Fibroblast of the aortic adventitia (primary cell): ENCODE data around the gene ASTL. TPM values are rescaled to one million over a fixed set of nuclear protein-coding genes. Genes with fewer than 3 reads are reported as not detected.

Source experiments
- DNase-seq: peaks from one replicate; pipeline ENCODE4 v3.0.0-alpha.2; 2010; ENCODE audit warnings: low read depth
- H3K4me3 ChIP-seq: 2 replicates; pipeline ENCODE4 v1.5.1; 2011; ENCODE audit warnings: low read depth, mild to moderate bottlenecking, control low read depth, low read length, moderate library complexity
- total RNA-seq: library from RNA; depleted of rRNA; stranded (reverse); fragments of >200 nt; gene quantifications from 2 replicates; pipeline ENCODE4 v1.2.3, GENCODE V29; 2012; ENCODE audit warnings: low replicate concordance
- TF ChIP-seq, protein P1 (sequence below): IDR thresholded peaks from 2 replicates; pipeline ENCODE4 v1.5.1; 2011; ENCODE audit warnings: mild to moderate bottlenecking, low read length, control low read depth, inconsistent platforms; ENCODE audit not compliant: insufficient read depth

ASTL gene
- total RNA-seq, 1 donor, result not detected

DNA sequence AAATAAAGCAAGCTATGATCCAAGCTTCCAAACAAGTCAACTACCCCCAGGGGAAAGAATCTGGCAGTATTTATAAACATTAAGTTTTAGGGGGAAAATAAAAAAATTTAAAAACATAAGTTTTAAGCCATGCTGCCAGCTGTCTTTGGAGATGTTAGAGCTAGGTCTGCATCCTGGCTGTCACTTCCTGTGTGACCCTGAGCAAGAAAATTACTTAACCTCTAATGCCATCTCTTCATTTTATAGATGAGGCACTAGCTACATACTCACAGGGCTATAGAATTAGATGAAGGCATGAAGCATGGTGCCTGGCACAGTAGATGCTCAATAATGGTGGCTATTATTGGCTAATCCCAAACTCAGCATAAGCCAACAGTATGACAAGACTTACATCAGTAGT is 42.2 kb upstream of the ASTL start:
- DNase-seq, result no peak
- no peak overlapping the region for H3K4me3 ChIP-seq
- TF ChIP-seq, protein P1, sequence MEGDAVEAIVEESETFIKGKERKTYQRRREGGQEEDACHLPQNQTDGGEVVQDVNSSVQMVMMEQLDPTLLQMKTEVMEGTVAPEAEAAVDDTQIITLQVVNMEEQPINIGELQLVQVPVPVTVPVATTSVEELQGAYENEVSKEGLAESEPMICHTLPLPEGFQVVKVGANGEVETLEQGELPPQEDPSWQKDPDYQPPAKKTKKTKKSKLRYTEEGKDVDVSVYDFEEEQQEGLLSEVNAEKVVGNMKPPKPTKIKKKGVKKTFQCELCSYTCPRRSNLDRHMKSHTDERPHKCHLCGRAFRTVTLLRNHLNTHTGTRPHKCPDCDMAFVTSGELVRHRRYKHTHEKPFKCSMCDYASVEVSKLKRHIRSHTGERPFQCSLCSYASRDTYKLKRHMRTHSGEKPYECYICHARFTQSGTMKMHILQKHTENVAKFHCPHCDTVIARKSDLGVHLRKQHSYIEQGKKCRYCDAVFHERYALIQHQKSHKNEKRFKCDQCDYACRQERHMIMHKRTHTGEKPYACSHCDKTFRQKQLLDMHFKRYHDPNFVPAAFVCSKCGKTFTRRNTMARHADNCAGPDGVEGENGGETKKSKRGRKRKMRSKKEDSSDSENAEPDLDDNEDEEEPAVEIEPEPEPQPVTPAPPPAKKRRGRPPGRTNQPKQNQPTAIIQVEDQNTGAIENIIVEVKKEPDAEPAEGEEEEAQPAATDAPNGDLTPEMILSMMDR, result no peak

DNA sequence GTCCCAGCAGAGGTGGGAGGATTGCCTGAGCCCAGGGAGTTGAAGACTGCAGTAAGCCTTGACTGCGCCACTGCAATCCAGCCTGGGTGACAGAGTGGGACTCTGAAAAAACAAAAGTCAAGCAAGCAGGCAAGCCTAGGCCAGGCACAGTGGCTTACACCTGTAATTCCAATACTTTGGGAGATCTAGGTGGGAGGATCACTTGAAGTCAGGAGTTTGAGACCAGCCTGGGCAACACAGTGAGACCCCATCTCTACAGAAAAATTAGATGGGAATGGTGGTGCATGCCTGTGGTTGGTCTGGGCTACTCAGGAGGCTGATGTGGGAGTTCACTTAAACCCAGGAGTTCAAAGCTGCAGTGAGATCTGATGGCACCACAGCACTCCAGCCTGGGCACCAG is 41.7 kb upstream of the ASTL start:
- TF ChIP-seq, protein P1, result no peak
- H3K4me3 ChIP-seq, result no peak overlapping the region

DNA sequence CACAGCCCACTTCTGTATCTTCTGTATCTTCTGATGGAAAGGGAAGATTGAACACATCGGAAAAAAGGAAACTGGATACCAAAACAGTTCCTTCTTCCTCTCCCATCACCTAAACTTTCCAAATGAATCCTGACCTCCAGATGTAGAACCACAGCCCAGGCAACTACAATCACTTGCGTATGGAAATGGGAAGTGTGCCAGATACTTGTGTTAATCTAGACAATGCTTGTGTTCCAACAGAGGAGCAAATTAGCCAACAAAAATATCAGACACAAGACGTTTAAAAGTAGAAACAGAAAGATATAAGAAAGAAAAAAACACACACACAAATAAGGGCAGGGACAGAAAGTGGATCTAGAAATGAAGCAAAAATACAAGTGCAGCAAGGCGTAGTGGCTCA is 38.4 kb upstream of the ASTL start:
- peak; percentile 82 for DNase-seq
- TF ChIP-seq, protein P1, result no peak
- H3K4me3 ChIP-seq, result no peak overlapping the region

More for the DNA sequence above, 41.7 kb upstream of the ASTL start:
- no peak for DNase-seq

DNA sequence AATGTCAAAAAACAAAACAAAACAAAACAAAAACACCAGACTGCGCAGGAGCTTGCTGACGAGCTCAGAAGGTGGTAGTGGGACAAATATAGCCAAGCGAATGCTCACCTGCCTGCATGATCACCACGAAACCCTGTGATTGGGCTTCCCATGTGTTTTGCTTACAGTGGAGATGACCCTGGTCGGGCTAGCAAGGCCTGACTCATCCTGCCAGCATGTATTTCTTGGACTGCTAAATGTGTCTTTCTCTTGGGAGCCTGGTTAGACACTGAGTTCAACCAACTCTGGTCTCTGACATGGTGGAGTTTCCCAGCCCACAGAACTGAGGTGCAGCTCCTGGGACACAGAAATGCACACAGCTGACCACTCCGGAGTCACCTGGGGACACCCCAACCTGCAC is 37.6 kb upstream of the ASTL start:
- peak; percentile 49 for DNase-seq
- H3K4me3 ChIP-seq, result no peak overlapping the region
- TF ChIP-seq, protein P1, result no peak

DNA sequence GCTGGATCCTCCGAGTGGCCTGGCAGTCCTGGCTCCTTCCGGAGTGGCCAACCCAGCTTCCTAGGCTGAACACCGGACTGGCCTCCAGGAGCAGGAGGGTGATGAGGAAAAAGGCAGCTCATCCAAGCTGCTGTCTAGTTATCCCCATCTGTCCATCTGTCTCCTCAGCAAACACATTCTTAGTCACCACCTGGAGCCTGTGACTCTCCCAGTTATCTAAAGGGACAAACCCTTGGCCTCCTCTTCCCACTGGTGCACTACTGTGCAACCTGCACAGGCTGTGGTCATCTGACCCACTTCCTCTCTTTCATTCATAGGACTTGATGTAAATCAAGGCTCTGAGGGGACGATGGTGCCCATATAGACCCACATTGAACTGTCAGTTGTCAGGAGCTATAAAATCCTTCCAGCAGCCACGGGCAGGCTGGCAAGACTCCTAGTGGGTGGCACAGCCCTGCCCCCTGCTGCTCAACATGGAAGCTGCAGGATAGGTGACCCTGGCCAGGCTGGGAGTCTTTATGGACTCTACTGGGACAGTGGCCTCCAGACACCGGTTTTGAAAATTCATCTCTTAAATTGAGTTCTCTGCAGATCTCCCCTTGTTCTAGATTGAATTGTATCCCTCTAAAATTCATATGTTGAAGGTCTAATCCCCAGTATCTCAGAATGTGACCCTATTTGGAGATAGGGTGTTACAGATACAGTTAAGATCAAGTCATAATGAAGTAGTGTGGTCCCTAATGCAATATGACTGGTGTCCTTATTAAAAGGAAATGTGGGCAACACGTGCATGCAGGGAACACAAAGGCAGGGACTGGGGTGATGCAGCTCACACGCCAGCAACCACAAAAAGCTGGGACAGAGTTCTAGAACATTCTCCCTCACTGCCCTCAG is 36.2 kb upstream of the ASTL start:
- peak; percentile 53 for DNase-seq

DNA sequence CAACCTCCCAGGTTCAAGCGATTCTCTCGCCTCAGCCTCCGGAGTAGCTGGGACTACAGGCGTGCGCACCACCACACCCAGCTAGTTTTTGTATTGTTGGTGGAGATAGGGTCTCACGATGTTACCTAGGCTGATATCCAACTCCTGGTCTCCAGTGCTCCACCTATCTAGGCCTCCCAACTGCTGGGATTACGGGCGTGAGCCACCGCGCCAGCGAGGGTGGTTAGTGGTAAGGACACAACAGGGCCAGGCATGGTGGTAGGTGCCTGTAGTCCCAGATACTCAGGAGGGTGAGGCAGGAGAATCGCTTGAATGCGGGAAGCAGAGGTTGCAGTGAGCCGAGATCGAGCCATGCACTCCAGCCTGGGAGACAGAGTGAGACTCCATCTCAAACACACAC is 33.5 kb upstream of the ASTL start:
- no peak for DNase-seq
- no peak overlapping the region for H3K4me3 ChIP-seq
- TF ChIP-seq, protein P1, result no peak

More for the DNA sequence above, 36.2 kb upstream of the ASTL start:
- TF ChIP-seq, protein P1, result peak; percentile 92
- no peak overlapping the region for H3K4me3 ChIP-seq
